ENCODE measurements around the gene CCZ1B.
"Not testable (repeated sequence)": the region's sequence is repeated elsewhere in the genome, so short reads cannot be mapped to it uniquely, and the experiment has no call there.

The CCZ1B gene

DNA sequence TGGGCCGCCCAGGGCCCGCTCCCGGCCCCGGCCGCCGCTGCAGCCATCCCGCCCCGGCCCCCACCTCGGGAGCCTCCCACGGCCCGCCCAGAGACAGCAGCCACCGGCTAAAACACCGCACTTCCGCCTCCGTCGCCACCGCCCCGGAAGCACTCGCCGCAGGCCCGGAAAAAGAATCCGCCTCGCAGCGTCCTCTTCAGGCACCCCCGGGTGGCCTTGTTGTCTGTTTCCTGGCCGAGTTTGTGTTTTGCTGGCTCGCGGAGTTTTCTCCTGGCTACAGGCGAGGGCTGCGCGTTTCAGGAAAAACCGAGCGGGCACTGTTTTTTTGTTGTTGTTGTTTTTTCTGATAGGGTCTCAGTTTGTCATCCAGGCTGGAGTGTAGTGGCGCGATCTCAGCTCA is at the start of gene CCZ1B:
Gene CCZ1B, minus strand, starts transcription at position 125 of the 400 bp plus-strand sequence. Its CDS starts 78 bp downstream, at position 47.
- DNase-seq (ENCODE audit: low read depth, low spot score): peak; percentile 80

DNA sequence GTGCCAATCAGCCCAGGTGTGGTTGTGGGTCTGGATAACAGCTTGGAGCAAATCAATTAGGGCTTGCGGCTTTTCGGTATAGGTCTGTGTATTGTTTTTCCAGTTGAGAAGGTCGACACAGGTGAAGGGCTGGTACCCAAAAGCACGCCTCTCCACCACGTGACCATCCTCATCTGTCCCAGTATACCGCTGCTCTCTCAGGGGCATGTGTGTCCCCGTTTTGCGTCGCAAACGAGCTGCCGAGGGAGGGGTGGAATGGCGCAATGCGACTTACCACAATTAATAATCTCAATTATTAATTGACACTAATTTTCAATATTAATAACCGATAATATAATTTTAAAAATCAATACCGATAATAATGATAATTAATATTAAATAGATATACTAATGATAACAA is 48.9 kb upstream of the CCZ1B start:
- DNase-seq (ENCODE audit: low read depth, low spot score): not testable (repeated sequence)

DNA sequence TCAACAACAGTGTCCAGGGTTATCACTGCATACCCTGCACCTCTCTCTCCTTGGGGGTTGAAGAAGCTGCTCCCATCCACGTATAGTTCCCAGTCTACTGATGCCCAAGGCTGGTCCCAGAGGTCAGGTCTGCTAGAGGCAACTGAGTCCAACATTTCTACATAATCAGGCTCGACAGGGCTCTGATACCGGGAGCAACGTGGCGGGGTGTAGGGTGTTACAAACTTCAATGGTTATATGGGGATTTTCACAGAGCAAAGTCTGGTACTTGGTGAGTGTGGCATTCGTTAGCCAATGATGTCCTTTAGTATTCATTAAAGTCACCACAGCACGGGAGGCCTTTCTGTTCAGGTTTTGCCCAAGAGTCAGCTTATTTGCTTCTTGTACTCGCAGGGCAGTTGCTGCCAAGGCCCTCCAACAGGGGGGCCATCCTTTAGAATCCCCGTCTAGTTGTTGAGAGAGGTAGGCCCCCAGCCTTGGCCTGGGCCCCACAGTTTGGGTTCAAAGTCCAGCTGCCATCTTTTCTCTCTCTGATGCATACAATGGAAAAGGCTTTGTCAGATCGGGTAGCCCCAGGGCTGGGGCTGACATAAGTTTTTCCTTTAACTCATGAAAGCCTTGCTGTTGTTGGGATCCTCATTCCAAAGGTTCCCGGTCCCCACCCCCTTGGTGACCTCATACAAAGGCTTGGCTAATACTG is 46.3 kb upstream of the CCZ1B start:
- not testable (repeated sequence) for DNase-seq (ENCODE audit: low read depth, low spot score)

DNA sequence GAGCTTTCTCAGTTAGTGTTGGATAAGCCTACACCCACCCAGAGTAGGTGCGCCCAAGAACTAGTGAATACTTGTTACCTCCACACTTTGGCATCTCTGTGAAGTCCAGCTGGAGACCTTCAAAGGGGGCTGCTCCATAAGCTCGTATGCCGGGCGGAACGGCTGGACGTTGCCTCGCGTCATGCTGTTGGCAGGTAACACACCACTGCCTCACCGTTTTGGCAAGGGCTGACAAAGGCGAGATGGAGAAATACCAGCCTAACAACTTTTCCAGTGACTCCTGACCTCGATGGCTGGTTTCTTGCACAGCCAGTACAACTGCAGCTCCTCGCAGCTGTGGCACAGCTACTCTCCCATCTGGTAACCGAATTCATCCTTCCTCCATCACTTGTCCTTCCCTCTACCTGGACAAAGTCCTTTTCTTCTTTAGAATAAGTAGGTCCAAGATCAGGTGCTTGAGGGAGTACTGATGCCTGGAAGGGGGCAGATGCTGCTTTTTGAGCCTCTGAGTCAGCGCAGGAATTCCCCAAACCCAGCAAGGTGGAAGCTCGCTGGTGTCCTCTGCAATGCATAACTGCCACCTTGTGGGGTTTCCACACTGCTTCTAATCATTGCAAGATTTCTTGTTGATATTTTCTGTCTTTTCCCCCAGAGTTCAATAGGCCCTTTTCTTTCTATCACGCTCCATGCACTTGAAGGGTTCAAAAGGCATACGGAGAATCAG is 45.5 kb upstream of the CCZ1B start:
- DNase-seq (ENCODE audit: low read depth, low spot score): not testable (repeated sequence)

DNA sequence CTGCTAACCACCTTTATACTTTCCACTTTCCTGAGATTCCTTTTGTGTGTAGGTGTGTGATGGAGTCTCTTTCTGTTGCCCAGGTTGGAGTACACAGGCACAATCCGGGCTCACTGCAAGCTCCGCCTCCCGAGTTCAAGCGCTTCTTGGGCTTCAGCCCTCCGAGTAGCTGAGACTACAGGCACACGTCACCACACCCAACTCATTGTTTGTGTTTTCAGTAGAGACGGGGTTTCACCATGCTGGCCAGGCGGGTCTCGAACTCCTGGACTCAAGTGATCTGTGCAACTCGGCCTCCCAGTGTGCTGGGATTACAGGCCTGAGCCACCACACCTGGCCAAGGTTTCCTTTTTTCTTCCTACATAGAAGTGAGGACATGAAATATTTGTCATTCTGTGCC is 38.7 kb upstream of the CCZ1B start:
- not testable (repeated sequence) for DNase-seq (ENCODE audit: low read depth, low spot score)

DNA sequence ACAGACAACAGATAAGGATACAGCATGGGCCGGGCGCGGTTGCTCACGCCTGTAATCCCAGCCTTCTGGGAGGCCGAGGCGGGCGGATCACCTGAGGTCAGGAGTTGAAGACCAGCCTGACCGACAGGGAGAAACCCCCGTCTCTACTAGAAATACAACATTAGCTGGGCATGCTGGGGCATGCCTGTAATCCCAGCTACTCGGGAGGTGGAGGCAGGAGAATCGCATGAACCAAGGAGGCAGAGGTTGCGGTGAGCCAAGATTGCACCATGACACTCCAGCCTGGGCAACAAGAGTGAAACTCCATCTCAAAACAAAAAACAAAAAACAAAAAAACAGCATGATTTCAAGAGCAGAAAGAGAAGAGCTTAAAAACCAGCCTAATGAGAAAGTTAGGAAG is 38.1 kb upstream of the CCZ1B start:
- not testable (repeated sequence) for DNase-seq (ENCODE audit: low read depth, low spot score)

DNA sequence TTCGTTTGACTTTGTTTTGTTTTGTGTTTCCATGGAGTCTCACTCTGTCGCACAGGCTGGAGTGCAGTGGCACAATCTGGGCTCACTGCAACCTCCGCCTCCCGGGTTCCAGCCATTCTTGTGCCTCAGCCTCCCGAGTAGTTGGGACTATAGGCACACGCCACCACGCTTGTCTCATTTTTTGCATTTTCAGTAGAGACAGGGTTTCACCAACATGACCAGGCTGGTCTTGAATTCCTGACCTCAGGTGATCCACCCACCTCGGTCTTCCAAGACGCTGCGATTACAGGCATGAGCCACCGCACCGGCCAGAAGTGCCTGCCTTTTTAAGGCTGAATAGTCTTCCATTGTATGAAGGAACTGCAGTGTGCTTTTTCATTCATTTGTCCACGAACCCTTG is 36.8 kb upstream of the CCZ1B start:
- not testable (repeated sequence) for DNase-seq (ENCODE audit: low read depth, low spot score)

DNA sequence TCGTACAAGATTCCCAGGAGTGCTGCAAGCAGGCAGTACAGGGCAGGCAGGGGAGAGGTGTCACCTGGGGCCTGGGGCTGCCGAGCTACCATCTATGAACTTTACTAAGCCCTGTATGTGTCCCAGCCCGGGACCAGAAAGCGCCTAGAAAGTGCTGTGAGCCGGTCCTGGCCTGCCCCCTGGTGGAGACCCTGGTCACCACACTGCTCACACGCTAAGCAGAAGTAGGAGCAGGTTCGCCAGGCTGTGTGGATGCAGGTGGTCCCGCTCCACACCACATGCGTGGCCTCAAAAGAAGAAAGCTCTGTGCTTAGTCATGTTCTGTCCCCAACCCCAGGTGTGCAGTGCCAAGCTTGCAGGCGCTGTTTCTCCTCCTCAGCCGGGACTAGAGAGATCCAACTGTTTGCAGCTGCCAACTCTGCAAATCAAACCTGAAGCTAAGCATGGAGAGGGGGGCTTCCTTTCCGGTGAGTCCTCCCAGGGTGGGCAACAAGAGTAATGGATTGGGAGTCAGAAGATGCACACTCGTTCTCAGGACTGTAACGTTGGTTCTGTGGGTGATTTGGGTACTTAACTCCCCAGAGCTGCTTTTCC is 31.7 kb upstream of the CCZ1B start:
- DNase-seq (ENCODE audit: low read depth, low spot score): peak; percentile 56

DNA sequence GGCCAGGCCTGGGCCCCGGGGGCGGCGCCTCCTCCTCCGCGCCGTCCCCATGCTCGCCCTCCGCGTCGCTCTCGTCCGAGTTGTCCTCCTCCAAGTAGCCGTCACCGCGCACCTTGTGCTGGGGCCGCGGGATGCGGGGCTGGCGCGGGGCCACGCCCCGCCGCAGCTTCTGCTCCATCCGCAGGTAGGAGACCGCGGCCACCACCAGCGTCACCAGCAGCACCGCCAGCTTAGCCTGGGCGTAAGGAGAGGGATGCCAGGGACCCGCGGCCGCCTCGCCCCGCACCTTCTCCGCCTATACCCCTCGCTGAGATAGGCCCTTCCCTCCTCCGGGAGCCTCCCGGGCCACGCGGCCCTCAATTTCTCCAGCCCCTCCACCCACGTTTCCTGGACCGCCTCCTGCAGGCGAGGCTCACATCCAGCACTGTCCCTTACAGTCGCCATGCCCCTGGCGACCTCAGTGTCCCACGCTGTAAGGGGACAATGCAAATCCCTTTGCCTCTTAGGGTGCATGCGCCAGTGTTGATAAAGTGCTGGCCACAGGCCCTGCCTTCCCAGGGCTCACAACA is 29.6 kb upstream of the CCZ1B start:
- DNase-seq (ENCODE audit: low read depth, low spot score): not testable (repeated sequence)

DNA sequence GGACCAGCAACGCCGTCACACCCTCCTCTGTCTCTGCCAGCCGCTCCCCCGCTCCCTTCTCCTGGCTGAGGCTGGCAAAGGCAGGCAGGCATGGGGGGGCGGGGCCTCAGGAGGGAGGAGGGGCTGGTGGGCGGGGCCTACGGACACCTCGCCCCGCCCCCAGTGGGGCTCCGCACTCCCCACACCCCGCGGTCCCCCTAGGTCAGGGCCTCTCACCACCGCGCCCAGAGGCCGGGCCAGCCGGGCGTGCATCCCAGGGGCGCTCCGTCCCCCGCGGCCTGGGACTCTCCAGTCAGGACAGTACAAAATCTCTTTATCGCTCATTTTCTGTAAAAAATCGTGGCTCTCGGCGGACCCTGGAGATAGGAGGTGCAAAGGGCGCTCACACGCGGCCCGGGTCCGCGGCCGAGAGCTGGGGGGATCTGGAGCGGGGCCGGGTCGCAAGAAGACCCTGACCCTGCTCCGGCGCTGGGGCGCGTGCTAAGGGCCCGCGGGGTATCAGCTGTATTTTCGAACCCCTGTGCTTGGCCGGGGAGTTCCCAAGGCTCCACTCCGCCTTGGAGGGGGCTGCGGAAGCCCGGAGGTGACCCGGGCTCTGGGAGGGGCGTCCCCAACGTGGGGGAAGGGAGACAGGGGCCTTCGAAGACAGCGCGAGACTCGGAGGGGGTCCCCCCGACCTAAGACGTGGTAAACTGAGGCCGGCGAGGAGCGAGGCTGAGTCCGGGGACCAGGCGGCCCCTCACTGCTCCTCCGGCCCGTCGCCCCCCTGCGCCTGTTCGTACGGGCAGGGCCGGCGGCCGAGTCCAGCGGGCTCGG is 28.9 kb upstream of the CCZ1B start:
- not testable (repeated sequence) for DNase-seq (ENCODE audit: low read depth, low spot score)

DNA sequence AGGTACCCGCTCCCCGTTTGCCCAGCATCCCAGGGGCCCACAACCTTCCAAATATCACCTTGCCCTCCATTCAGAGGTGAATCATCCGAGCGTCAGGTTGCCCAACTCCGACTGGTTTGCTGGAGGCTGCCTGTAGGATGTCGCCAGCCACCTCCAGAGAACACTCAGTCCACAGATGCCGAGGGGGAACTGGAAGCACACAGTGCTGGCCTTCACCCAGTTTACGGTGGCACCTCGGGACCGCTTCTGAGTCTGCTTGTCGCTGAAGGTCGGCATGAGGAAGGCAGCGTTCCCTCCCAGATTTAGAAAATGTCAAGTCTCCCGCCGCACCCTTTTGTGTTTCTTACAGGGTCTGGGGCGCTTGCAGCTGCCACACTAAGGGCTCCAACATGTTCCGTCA is 27.6 kb upstream of the CCZ1B start:
- DNase-seq (ENCODE audit: low read depth, low spot score): not testable (repeated sequence)

DNA sequence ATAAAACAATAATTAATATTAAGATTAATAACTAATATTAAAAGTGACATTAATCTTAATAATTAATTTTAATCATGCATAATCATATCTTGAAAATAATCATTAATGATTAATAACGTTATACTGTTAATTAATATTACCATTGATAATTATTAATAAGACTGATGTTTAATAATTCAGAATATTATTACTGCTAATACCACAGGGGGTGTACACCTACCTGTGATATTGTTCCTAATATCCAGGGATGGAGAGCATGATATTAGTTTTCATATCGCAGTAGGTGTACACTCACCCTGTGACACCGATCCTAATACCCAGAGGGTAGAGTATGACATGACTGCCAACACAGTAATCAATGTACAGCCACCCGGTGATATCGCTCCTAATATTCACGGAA is 23.1 kb upstream of the CCZ1B start:
- DNase-seq (ENCODE audit: low read depth, low spot score): not testable (repeated sequence)

DNA sequence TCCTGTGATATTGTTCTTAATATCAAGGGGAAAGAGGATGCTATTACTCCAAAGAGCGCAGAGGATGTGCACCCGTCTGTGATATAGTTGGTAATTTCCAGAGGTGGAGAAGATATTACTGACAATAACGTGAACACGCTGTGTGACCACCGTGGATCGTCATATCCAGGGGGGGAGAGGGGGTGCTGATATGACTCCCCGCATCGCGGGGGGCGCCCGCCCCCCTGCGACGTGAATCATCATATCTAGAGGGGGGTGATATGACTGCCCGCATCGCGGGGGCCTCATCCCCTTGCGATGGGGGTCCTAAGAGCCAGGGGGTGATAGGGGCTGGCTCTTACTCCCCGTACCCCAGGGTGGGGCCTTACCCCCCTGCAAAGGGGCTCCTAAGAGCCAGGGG is 21.7 kb upstream of the CCZ1B start:
- DNase-seq (ENCODE audit: low read depth, low spot score): not testable (repeated sequence)

DNA sequence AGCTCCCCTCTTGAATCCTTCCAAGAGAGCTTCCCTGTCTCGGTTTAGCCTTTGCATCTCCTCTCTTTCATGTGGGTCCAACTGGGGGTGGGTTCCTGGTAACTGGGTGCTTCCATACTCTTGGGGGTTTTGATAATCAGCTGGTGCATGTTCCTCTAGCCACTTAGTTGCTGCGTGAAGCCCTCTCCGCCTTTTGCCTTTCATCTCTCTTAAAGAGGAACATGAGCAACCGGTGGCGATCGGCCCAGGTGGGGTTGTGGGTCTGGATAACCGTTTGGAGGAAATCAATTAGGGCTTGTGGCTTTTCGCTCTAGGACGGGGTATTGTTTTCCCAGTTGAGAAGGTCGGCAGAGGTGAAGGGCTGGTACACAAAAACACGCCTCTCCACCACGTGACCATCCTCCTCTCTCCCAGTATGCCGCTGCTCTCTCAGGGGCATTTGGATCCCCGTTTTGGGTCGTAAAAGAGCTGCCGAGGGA is 19.9 kb upstream of the CCZ1B start:
- DNase-seq (ENCODE audit: low read depth, low spot score): not testable (repeated sequence)

DNA sequence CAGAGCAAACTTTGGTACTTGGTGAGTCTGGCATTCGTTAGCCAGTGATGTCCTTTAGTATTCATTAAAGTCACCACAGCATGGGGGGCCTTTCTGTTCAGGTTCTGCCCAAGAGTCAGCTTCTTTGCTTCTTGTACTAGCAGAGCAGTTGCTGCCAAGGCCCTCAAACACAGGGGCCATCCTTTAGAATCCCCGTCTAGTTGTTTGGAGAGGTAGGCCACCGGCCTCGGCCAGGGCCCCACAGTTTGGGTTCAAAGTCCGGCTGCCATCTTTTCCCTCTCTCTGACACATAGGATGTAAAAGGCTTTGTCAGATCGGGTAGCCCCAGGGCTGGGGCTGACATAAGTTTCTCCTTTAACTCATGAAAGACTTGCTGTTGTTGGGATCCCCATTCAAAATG is 17.6 kb upstream of the CCZ1B start:
- DNase-seq (ENCODE audit: low read depth, low spot score): not testable (repeated sequence)

DNA sequence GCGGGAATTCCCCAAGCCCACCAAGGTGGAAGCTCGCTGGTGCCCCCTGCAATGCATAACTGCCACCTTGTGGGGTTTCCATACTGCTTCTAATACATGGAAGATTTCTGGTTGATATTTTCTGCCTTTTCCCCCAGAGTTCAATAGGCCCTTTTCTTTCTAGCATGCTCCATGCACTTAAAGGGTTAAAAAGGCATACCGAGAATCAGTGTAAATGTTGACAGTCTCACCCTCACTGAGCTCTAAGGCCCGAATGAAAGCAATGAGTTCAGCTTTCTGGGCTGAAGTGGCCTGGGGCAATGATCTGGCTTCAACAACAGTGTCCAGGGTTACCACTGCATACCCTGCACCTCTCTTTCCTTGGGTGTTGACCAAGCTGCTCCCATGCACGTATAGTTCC is 17.0 kb upstream of the CCZ1B start:
- not testable (repeated sequence) for DNase-seq (ENCODE audit: low read depth, low spot score)

DNA sequence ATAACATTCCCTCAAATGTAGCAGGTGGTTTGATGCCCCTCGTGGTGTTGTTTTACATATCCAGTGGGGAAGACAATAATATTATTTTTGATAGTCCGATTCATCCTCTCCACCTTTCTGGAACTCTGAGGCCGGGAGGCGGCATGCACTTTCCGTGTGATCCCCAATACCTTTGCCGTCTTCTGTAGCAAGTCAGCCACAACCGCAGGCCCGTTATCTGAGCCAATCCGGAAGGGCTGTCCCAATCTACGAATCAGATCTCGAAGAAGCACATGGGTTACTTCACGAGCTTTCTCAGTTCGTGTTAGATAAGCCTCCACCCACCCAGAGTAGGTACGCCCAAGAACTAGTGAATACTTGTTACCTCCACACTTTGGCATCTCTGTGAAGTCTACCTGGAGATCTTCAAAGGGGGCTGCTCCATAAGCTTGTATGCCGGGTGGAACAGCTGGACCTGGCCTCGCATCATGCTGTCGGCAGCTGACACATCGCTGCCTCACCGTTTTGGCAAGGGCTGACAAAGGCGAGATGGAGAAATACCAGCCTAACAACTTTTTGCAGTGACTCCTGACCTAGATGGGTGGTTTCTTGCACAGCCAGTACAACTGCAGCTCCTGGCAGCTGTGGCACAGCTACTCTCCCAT is 16.3 kb upstream of the CCZ1B start:
- not testable (repeated sequence) for DNase-seq (ENCODE audit: low read depth, low spot score)

DNA sequence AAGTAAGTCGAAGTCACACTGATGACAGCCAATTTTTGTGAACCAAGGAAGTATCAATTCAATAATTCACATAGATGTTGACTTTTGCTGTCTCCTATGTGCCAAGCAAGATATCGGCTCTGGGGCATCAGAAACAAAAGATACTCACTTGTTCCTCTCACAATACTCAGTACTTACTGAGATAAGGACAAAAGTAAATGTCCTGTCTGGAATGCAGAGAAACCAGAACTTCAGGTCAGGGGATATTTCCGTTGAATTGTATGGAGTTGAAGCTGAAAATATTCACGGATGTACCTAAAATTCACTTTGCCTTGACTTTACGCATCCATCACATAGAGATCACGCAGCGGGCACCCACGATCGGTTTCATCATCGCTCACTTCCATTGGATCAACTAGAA is 11.0 kb upstream of the CCZ1B start:
- DNase-seq (ENCODE audit: low read depth, low spot score): not testable (repeated sequence)

DNA sequence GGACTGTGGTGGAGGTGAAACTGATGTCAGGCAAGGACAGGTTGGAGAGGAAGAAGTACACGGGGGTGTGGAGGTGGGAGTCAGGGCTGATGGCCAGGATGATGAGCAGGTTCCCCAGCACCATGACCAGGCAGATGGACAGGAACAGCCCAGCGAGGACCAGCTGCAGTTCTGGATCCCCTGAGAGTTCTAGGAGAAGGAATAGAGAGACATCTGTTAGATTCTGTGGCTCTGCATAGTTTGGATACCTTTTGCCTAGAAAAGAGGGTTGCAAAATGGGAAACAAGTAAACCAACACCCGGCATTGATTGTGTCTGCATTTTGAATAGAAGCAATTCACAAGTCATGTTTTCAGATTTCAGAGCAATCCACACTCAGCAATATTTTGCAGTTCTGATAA is 9.4 kb upstream of the CCZ1B start:
- not testable (repeated sequence) for DNase-seq (ENCODE audit: low read depth, low spot score)

DNA sequence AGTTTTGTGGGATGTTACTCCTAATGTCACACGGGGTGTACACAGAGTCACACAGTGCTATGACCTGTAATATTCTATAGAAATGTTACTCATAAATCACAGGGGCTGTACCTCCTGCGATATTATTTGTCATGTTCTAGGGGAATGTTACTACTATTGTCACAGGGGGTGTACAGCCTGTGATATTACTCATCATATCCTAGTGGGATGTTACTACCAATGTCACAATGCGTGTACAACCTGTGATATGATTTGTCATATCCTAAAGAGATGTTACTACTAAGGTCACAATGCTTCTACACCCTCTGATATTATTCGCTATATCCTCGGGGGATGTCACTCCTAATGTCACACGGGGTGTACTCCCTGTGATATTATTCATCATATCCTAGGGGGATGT is 7.6 kb upstream of the CCZ1B start:
- DNase-seq (ENCODE audit: low read depth, low spot score): no peak

Data from activated naive CD8-positive, alpha-beta T cell treated with anti-CD3 and anti-CD28 coated beads, Interleukin-2, amount 50 U/mL, for 16 hours (primary cell).